ENCODE data around the gene RPL5. TPM values are rescaled to one million over a fixed set of nuclear protein-coding genes. Genes with fewer than 3 reads are reported as not detected.

The RPL5 gene
- total RNA-seq, 4 donors from 2014 or later, result 1,169 to 2,433 (median 2,010) TPM

DNA sequence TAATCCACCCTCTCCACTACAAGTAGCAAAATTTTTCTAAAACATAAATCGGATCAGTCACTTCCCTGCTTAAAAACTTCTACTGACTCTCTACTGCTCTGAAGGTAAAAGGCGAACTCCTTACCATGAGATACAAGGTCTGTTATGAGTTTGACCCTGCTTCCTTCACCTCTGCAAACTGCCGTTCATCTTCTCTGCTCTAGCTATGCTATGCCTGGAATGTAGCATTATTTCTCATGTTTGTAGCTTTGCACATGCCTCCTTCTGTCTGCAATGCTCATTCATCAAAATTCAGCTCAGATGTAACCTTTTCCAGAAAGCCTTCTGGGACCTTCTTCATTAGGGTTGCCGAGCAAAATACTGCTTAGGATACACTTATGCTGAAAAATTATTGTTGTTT is 30.8 kb downstream of the RPL5 start:
- ATAC-seq, result no peak
- peaks cover 0 to 7% (median 0%) of the 10 kb centered on the region in 3 donors for H3K4me1 ChIP-seq
- 69 to 73% methylated on average over 4 of the region's 4 CpGs for WGBS, 2 donors (ENCODE audit: low coverage in 1 of 2)
- no peaks in the 10 kb centered on the region for H3K27me3 ChIP-seq
- H3K36me3 ChIP-seq, result no peaks in the 10 kb centered on the region
- TF ChIP-seq EP300 (IDR thresholded peaks at IDR 0.05), result no peak
- TF ChIP-seq, protein P1, sequence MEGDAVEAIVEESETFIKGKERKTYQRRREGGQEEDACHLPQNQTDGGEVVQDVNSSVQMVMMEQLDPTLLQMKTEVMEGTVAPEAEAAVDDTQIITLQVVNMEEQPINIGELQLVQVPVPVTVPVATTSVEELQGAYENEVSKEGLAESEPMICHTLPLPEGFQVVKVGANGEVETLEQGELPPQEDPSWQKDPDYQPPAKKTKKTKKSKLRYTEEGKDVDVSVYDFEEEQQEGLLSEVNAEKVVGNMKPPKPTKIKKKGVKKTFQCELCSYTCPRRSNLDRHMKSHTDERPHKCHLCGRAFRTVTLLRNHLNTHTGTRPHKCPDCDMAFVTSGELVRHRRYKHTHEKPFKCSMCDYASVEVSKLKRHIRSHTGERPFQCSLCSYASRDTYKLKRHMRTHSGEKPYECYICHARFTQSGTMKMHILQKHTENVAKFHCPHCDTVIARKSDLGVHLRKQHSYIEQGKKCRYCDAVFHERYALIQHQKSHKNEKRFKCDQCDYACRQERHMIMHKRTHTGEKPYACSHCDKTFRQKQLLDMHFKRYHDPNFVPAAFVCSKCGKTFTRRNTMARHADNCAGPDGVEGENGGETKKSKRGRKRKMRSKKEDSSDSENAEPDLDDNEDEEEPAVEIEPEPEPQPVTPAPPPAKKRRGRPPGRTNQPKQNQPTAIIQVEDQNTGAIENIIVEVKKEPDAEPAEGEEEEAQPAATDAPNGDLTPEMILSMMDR (IDR thresholded peaks at IDR 0.05), result no peak
- TF ChIP-seq POLR2A (IDR thresholded peaks at IDR 0.05), result no peak
- TF ChIP-seq POLR2AphosphoS5 (IDR thresholded peaks at IDR 0.05), result no peak
- no peak overlapping the region for H3K27ac ChIP-seq
- H3K9me3 ChIP-seq, result no peaks in the 10 kb centered on the region
- no peak overlapping the region for H3K4me3 ChIP-seq

DNA sequence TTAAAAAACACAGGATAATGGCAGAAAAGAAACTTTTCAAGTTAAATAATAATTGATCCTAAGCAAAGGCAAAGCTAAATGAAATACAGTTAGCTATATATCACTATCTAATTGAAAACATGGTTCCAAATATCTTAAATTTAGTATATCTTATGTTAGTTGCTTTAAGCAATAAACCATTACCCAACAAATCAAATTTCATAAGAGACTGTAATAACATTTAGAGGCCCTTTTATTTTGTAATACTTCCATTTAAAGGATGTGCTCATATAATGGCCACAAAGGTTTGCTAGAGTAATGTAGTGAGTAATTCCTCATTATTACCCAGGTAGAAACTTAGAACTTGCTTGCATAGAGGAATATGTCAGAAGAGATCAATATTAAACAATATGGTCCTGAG is 32.3 kb downstream of the RPL5 start:
- ATAC-seq, result no peak
- Histone ChIP-seq H3K27ac (no peak overlapping the region), H3K9me3 (no peaks in the 10 kb centered on the region), H3K36me3 (no peaks in the 10 kb centered on the region), H3K4me1 (peaks cover 0 to 6% (median 0%) of the 10 kb centered on the region in 3 donors), H3K4me3 (no peak overlapping the region), H3K27me3 (no peaks in the 10 kb centered on the region)
- no peak for TF ChIP-seq POLR2AphosphoS5 (IDR thresholded peaks at IDR 0.05)
- no peak for TF ChIP-seq EP300 (IDR thresholded peaks at IDR 0.05)
- TF ChIP-seq, protein P1 (IDR thresholded peaks at IDR 0.05), result no peak
- no peak for TF ChIP-seq POLR2A (IDR thresholded peaks at IDR 0.05)

DNA sequence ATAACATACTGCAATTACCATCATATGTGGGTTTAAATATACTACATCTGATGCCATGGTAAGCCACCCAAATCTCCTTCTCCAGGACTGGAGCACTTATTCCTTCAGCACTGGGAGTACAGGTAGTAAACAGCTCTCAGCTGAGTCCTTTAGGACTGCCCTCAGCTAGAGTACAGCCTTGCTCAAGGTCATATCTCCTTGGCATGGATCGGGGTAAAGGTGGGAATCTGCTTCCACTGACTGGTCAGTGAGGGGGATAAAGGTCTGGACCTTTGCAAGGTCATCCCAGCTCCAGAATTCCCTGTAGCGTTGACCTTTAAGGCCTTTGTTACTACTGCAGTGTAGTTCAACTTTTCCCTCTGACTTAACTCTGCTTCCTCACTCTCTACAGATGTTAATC is 38.8 kb downstream of the RPL5 start:
- WGBS, 2 donors (ENCODE audit: low coverage in 1 of 2), result 90 to 100% methylated on average over 1 to 2 of the region's 2 CpGs
- Histone ChIP-seq H3K9me3 (no peaks in the 10 kb centered on the region), H3K4me3 (no peak overlapping the region), H3K36me3 (peaks cover 0 to 18% of the 10 kb centered on the region in 2 donors), H3K4me1 (no peaks in the 10 kb centered on the region), H3K27ac (no peak overlapping the region), H3K27me3 (no peaks in the 10 kb centered on the region)
- TF ChIP-seq, protein P1 (IDR thresholded peaks at IDR 0.05), result no peak
- TF ChIP-seq POLR2A (IDR thresholded peaks at IDR 0.05), result no peak
- no peak for TF ChIP-seq EP300 (IDR thresholded peaks at IDR 0.05)
- TF ChIP-seq POLR2AphosphoS5 (IDR thresholded peaks at IDR 0.05), result no peak
- ATAC-seq, result no peak

DNA sequence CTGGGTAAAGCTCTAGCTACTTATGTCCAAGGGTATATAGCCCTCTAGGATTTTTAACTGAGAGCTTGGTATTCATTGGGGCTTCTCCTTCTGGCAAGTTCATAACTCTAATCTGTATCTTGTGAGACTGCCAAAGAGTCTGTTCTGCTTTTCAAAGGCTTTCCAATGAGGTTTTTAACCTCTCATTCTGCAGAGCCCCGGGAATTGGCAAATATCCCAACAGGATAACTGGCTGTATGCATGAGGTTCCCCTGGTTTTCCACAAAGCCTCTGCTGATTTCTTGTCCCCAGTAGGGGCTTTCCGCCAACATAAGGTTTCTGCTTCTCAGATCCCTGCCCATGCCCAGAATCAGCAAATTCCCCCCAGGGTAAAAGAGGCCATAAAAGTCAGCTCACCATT is 40.9 kb downstream of the RPL5 start:
- 58 to 64% methylated on average over 2 of the region's 2 CpGs for WGBS, 2 donors (ENCODE audit: low coverage in 1 of 2)
- Histone ChIP-seq H3K27me3 (no peaks in the 10 kb centered on the region), H3K9me3 (no peaks in the 10 kb centered on the region), H3K4me3 (no peak overlapping the region), H3K36me3 (peaks cover 0 to 18% of the 10 kb centered on the region in 2 donors), H3K4me1 (peaks cover 0 to 15% (median 3%) of the 10 kb centered on the region in 3 donors), H3K27ac (no peak overlapping the region)
- ATAC-seq, result no peak
- TF ChIP-seq POLR2A (IDR thresholded peaks at IDR 0.05), result no peak
- TF ChIP-seq POLR2AphosphoS5 (IDR thresholded peaks at IDR 0.05), result no peak
- TF ChIP-seq EP300 (IDR thresholded peaks at IDR 0.05), result no peak
- TF ChIP-seq, protein P1 (IDR thresholded peaks at IDR 0.05), result no peak

DNA sequence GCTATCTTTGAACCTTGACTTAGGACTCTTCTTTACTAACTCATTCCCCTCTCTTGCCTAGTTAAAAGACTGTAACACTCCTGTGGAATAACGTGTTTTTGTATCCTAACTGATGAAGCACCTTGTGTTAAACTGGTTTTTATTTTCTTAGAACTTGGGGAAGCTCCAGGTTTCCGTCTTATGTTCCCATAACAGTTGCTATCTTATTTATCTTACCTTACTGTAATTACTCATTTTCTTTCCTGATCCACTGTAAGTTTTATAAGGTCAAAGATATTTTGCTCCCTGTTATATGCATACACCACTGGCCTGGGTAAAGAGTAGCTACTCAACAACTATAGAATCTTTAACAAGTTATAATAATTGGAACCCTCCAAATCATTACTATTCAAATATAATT is 43.1 kb downstream of the RPL5 start:
- 73 to 100% methylated on average over 1 to 2 of the region's 2 CpGs for WGBS, 2 donors (ENCODE audit: low coverage in 1 of 2)
- Histone ChIP-seq H3K9me3 (no peaks in the 10 kb centered on the region), H3K36me3 (peaks cover 0 to 18% of the 10 kb centered on the region in 2 donors), H3K4me3 (no peak overlapping the region), H3K4me1 (peaks cover 0 to 26% (median 7%) of the 10 kb centered on the region in 3 donors), H3K27me3 (no peaks in the 10 kb centered on the region), H3K27ac (no peak overlapping the region)
- no peak for ATAC-seq
- TF ChIP-seq EP300 (IDR thresholded peaks at IDR 0.05), result no peak
- no peak for TF ChIP-seq POLR2AphosphoS5 (IDR thresholded peaks at IDR 0.05)
- TF ChIP-seq, protein P1 (IDR thresholded peaks at IDR 0.05), result no peak
- TF ChIP-seq POLR2A (IDR thresholded peaks at IDR 0.05), result no peak

All from gastroesophageal sphincter (tissue), 4 donors.